ENCODE measurements around the gene TLN1. TPM values are rescaled to one million over a fixed set of nuclear protein-coding genes. Genes with fewer than 3 reads are reported as not detected.

The TLN1 gene
- total and polyA plus RNA-seq, 2 experiments from 2014 or later = 21.5 to 120 TPM

- TF ChIP-seq, protein P1, sequence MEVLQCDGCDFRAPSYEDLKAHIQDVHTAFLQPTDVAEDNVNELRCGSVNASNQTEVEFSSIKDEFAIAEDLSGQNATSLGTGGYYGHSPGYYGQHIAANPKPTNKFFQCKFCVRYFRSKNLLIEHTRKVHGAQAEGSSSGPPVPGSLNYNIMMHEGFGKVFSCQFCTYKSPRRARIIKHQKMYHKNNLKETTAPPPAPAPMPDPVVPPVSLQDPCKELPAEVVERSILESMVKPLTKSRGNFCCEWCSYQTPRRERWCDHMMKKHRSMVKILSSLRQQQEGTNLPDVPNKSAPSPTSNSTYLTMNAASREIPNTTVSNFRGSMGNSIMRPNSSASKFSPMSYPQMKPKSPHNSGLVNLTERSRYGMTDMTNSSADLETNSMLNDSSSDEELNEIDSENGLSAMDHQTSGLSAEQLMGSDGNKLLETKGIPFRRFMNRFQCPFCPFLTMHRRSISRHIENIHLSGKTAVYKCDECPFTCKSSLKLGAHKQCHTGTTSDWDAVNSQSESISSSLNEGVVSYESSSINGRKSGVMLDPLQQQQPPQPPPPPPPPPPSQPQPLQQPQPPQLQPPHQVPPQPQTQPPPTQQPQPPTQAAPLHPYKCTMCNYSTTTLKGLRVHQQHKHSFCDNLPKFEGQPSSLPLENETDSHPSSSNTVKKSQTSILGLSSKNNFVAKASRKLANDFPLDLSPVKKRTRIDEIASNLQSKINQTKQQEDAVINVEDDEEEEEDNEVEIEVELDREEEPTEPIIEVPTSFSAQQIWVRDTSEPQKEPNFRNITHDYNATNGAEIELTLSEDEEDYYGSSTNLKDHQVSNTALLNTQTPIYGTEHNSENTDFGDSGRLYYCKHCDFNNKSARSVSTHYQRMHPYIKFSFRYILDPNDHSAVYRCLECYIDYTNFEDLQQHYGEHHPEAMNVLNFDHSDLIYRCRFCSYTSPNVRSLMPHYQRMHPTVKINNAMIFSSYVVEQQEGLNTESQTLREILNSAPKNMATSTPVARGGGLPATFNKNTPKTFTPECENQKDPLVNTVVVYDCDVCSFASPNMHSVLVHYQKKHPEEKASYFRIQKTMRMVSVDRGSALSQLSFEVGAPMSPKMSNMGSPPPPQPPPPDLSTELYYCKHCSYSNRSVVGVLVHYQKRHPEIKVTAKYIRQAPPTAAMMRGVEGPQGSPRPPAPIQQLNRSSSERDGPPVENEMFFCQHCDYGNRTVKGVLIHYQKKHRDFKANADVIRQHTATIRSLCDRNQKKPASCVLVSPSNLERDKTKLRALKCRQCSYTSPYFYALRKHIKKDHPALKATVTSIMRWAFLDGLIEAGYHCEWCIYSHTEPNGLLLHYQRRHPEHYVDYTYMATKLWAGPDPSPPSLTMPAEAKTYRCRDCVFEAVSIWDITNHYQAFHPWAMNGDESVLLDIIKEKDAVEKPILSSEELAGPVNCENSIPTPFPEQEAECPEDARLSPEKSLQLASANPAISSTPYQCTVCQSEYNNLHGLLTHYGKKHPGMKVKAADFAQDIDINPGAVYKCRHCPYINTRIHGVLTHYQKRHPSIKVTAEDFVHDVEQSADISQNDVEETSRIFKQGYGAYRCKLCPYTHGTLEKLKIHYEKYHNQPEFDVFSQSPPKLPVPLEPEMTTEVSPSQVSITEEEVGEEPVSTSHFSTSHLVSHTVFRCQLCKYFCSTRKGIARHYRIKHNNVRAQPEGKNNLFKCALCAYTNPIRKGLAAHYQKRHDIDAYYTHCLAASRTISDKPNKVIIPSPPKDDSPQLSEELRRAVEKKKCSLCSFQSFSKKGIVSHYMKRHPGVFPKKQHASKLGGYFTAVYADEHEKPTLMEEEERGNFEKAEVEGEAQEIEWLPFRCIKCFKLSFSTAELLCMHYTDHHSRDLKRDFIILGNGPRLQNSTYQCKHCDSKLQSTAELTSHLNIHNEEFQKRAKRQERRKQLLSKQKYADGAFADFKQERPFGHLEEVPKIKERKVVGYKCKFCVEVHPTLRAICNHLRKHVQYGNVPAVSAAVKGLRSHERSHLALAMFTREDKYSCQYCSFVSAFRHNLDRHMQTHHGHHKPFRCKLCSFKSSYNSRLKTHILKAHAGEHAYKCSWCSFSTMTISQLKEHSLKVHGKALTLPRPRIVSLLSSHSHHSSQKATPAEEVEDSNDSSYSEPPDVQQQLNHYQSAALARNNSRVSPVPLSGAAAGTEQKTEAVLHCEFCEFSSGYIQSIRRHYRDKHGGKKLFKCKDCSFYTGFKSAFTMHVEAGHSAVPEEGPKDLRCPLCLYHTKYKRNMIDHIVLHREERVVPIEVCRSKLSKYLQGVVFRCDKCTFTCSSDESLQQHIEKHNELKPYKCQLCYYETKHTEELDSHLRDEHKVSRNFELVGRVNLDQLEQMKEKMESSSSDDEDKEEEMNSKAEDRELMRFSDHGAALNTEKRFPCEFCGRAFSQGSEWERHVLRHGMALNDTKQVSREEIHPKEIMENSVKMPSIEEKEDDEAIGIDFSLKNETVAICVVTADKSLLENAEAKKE (CRISPR knock-in tag; IDR thresholded peaks at IDR 0.05) = no peak
- TF ChIP-seq, protein P2, sequence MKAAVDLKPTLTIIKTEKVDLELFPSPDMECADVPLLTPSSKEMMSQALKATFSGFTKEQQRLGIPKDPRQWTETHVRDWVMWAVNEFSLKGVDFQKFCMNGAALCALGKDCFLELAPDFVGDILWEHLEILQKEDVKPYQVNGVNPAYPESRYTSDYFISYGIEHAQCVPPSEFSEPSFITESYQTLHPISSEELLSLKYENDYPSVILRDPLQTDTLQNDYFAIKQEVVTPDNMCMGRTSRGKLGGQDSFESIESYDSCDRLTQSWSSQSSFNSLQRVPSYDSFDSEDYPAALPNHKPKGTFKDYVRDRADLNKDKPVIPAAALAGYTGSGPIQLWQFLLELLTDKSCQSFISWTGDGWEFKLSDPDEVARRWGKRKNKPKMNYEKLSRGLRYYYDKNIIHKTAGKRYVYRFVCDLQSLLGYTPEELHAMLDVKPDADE (IDR thresholded peaks at IDR 0.05) = no peak
Measured at GRCh38 chr9:35738924-35739323, 6.9 kb upstream of the TLN1 start (continued).

DNA sequence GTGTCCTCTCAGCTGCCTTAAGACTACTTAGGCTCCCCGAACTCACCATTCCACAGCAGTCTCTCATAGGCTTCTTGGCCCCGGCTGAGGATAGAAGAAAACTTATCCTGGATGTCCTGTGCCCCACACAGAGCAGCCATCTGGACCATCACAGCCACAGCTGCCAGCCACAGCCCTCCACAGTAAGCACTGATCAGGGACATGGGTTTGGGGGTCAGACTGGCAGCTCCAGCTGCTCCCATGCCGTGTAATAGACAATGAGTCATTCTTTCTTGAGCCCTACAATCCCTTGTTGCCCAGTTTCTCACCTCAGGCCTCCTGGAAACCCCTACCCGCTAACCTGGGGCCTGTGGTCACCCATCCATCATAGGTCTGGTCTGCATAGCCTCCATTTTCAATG, 6.2 kb upstream of the TLN1 start:
- Mint-ChIP-seq H3K9me3 (no peaks in the 10 kb centered on the region; the same call in 2 of the 3 replicates), H3K27me3 (ENCODE audit: insufficient read depth, low read depth, poor library complexity) (peaks cover 1% of the 10 kb centered on the region), H3K36me3 (ENCODE audit: low read depth) (peaks cover 85% of the 10 kb centered on the region), H3K4me1 (peaks cover 3% of the 10 kb centered on the region), H3K27ac (no peak overlapping the region), H3K4me3 (no peak overlapping the region)
- DNase-seq (ENCODE audit: low spot score) = no peak
- H3K79me2 ChIP-seq (replicated peaks; ENCODE audit: insufficient read depth) = peaks cover 10% of the 10 kb centered on the region; the same call in 1 of the 2 replicates
- peaks cover 43% of the 10 kb centered on the region for H3K36me3 ChIP-seq (ENCODE audit: insufficient read depth)
- H2AFZ ChIP-seq = no peak overlapping the region
- no peak overlapping the region for H3K27ac ChIP-seq (ENCODE audit: low read depth)
- no peaks in the 10 kb centered on the region for H3K9me2 ChIP-seq (ENCODE audit: insufficient read depth)
- H3K27me3 ChIP-seq (ENCODE audit: insufficient read depth) = no peaks in the 10 kb centered on the region
- H3K4me1 ChIP-seq (ENCODE audit: insufficient read depth) = no peaks in the 10 kb centered on the region
- no peak for ATAC-seq
- H3K4me3 ChIP-seq = no peak overlapping the region
- H3K4me2 ChIP-seq = no peak overlapping the region
- peaks cover 11% of the 10 kb centered on the region; the same call in 1 of the 2 replicates for H3F3A ChIP-seq (replicated peaks; ENCODE audit: low read depth)
- peaks cover 26% of the 10 kb centered on the region for H4K20me1 ChIP-seq (replicated peaks; ENCODE audit: insufficient read depth)
- TF ChIP-seq CREB1 (CRISPR knock-in tag; IDR thresholded peaks at IDR 0.05; ENCODE audit: low read depth) (no peak), POLR2AphosphoS5 (IDR thresholded peaks at IDR 0.05; ENCODE audit: low read depth) (no peak), EZH2phosphoT487 (IDR thresholded peaks at IDR 0.05; ENCODE audit: unreplicated experiment) (no peak), EZH2 (IDR thresholded peaks at IDR 0.05; ENCODE audit: low read depth, unreplicated experiment) (no peak), ZNF114 (CRISPR knock-in tag; IDR thresholded peaks at IDR 0.05) (no peak)
- TF ChIP-seq, protein P3, sequence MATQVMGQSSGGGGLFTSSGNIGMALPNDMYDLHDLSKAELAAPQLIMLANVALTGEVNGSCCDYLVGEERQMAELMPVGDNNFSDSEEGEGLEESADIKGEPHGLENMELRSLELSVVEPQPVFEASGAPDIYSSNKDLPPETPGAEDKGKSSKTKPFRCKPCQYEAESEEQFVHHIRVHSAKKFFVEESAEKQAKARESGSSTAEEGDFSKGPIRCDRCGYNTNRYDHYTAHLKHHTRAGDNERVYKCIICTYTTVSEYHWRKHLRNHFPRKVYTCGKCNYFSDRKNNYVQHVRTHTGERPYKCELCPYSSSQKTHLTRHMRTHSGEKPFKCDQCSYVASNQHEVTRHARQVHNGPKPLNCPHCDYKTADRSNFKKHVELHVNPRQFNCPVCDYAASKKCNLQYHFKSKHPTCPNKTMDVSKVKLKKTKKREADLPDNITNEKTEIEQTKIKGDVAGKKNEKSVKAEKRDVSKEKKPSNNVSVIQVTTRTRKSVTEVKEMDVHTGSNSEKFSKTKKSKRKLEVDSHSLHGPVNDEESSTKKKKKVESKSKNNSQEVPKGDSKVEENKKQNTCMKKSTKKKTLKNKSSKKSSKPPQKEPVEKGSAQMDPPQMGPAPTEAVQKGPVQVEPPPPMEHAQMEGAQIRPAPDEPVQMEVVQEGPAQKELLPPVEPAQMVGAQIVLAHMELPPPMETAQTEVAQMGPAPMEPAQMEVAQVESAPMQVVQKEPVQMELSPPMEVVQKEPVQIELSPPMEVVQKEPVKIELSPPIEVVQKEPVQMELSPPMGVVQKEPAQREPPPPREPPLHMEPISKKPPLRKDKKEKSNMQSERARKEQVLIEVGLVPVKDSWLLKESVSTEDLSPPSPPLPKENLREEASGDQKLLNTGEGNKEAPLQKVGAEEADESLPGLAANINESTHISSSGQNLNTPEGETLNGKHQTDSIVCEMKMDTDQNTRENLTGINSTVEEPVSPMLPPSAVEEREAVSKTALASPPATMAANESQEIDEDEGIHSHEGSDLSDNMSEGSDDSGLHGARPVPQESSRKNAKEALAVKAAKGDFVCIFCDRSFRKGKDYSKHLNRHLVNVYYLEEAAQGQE (IDR thresholded peaks at IDR 0.05; ENCODE audit: unreplicated experiment) = no peak
- TF ChIP-seq, protein P4, sequence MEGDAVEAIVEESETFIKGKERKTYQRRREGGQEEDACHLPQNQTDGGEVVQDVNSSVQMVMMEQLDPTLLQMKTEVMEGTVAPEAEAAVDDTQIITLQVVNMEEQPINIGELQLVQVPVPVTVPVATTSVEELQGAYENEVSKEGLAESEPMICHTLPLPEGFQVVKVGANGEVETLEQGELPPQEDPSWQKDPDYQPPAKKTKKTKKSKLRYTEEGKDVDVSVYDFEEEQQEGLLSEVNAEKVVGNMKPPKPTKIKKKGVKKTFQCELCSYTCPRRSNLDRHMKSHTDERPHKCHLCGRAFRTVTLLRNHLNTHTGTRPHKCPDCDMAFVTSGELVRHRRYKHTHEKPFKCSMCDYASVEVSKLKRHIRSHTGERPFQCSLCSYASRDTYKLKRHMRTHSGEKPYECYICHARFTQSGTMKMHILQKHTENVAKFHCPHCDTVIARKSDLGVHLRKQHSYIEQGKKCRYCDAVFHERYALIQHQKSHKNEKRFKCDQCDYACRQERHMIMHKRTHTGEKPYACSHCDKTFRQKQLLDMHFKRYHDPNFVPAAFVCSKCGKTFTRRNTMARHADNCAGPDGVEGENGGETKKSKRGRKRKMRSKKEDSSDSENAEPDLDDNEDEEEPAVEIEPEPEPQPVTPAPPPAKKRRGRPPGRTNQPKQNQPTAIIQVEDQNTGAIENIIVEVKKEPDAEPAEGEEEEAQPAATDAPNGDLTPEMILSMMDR (conservative IDR thresholded peaks at IDR 0.05; ENCODE audit: low read depth in 2 of 2) = no peak
- TF ChIP-seq, protein P2 (IDR thresholded peaks at IDR 0.05) = no peak
